Retina (tissue), 1 donor: ENCODE measurements around the gene SOCS1.
"Not testable (repeated sequence)": the region's sequence is repeated elsewhere in the genome, so short reads cannot be mapped to it uniquely, and the experiment has no call there.

Experiments
- DNase-seq: peaks from one replicate; pipeline ENCODE4 v3.0.0-alpha.2; 2016

The SOCS1 gene

DNA sequence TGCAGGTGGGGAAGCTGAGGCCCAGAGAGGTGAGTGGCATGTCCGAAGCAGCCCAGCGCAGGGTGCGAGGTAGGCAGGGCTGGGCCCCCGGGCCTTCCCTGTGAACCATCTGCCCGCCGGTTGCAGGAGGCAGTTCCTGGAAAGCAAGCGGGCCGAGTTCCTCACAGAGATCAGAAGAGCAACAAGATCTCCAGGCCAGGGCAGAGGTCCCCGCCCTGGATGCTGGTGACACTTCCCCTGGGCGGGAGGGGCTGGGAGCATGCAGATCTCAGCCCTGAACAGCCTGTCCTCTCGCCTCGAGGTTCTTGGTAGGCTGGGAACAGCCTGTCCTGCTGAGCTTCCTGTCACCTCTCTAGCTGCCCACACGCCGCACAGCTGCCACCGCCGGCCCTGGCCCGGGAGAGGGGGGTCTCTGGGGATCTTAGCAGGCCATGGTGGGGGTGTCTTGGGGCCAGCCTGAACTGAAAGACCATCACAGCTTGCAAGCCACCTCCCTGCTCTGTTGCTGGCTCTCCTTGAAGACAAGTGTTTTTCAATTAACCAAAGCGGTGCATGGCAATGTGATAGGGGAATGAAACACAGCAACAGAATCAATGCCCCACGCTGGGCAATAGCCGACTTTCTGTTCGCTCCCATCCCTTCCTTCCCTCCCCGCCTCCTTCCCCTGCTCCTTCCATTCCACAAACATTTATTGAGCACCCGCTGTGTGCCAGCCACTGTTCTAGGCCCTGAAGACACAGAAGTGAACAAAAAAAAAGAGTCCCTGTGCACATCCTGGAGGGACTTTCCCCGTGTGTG lies 31.7 kb downstream of the SOCS1 start:
- no peak for DNase-seq

- not testable (repeated sequence) for DNase-seq
These were observed 35.5 kb downstream of the SOCS1 start for GRCh38 chr16:11220507-11220906.

- no peak for DNase-seq
These were observed 36.8 kb downstream of the SOCS1 start for GRCh38 chr16:11219178-11219577.

GRCh38 chr16:11218604-11218962 lies 37.4 kb downstream of the SOCS1 start:
- no peak for DNase-seq

- no peak for DNase-seq
These were observed 38.1 kb downstream of the SOCS1 start for GRCh38 chr16:11217651-11218603.

GRCh38 chr16:11215935-11216556 lies 40.0 kb downstream of the SOCS1 start:
- DNase-seq: no peak

- no peak for DNase-seq
These were observed 42.2 kb downstream of the SOCS1 start for GRCh38 chr16:11213799-11214198.

DNA sequence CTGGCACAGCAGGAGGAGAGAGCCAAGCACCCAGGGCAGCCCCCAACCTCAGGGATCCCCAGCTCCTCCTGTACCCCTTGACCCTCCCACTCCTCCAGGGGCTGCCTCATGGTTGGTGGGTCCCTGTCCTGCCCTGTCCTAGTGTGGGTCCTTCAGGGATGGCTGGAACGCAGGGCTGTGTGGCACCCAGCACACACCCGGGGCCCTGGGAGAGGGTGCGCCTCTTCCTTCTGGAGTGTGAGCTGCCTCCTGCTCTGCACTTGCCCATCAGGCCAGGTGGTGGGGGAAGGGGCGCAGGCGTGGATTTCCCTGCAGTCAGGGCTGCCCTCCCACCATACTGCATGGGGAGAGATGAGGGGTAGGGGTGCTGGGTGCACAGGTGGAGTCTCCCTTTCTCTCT lies 42.6 kb downstream of the SOCS1 start:
- DNase-seq: no peak

DNA sequence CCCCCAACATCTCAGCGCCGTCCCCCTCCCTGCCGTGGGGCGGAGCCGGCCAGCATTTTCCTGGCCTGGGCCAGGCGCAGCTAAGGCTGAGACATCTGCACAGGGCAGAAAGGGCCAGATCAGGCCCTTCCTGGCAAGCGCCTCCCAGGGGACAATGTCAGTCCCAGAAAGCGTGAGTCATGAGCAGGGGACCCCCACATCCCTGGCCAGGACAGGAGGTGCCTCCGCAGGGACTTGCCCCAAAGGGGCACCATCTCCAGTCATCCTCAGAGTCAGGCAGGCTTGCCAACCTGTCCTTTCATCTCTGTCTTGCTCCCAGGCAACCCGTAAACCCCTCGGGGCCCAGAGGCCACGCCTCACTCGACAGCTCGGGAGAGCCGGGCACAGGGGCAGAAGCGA lies 43.2 kb downstream of the SOCS1 start:
- DNase-seq: no peak

DNA sequence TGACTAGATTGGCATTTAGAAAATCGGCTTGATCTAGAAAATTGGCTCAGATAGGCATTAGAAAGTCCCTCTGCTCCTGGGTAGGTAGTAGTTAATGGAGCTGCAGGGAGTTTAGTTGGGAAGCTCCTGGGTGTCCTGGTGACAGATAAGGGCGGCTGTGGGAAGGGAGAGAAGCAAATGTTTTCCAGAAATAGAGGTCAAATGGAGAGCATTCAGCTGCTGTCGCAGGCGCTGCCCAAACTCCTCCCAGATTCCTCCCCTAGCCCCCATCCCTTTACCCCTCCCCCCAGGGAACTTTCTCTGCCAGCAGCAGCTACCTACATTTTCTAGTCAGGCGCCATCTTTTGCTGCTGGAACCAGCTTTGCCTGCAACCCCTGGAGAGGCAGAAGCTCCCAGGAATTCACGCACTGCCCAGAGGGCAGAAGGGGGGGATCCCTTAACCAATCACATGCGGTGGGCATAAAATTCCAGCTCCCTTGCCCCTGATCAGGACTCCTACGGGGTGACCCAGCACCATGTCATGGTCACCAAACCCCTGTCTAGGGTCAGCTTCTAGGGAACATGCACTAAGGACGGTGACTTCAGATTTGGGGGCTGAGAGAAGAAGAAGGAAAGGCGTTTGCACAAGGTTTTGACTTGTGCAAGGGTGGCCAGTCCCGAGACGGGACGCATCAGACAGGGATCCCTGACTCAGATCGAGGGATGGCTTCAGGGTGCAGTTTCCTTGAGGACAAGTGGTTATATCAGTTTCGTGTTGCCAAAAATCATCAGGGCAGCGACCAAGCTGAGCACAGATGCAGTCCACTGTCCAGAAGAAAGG lies 43.8 kb downstream of the SOCS1 start:
- no peak for DNase-seq

- no peak for DNase-seq
These were observed 44.7 kb downstream of the SOCS1 start for GRCh38 chr16:11211061-11211976.

- DNase-seq: no peak
These were observed 45.7 kb downstream of the SOCS1 start for GRCh38 chr16:11210260-11210659.

- no peak for DNase-seq
These were observed 46.9 kb downstream of the SOCS1 start for GRCh38 chr16:11208916-11209665.

DNA sequence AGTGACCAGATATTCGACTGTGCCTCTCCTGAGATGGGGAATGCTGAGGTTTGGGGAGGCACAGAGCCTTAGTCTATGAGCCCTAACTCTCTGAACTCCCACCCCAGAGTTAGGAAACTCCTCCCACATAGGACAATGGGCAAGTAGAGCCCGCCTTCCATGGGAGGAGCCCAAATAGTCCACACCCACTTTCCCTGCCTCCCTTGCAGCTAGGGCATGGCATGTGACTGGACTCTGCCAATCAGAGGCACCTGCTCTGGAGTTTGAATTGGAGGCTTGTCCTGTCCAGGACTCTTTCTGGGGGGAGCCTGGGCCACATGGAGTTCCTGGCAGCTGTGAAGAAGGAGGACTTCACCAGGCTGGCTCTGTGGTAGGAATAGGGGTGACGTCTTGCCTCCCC lies 48.4 kb downstream of the SOCS1 start:
- no peak for DNase-seq

DNA sequence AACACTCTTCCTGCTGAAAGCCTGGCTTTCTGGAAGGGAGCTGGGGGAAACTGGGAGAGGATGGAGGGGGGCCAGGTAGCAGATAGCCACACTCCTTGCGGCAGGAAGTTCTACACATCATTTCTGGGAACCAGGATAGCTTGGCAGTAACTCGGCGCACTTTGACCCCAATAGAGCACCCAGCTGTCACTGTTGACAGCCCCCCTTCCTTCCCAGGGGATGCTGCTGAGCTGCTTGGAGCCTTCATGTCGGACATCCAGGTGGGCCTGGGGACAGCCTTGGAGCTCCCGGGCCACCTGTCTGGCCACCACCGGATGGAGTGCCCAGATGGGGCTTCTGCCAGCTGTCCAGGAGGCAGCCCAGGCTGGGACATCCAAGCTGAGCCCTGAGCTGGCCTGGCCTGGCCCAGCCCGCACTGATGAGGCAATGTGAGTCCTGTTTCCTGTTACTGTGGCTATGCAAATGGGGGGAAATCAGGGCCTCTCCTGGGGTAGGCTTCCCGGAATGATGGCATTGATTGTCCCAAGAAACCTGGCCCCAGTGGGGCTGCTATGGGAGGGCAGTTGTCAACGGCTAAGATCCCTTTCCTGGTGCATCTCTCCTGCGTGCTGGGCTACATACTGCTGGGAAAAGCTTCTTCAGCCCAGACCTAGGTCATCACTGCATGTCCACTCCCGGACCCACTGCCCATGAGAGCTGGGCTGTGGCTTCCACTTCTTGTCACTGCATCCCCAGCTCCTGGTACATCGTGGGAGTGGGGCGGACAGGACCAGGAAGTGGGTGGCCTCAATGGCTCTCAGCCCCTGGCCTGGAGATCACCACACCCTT lies 50.0 kb downstream of the SOCS1 start:
- DNase-seq: no peak

- DNase-seq: no peak
These were observed 50.8 kb downstream of the SOCS1 start for GRCh38 chr16:11205065-11205699.

GRCh38 chr16:11204513-11205047 lies 51.4 kb downstream of the SOCS1 start:
- DNase-seq: no peak
